Ramos (cell line): Measurements from ENCODE around the gene ATP11B.

Experiments used
- in situ Hi-C: fragments of 300-500 bp; cut with MboI; formaldehyde crosslinking; loops from one replicate; pipeline ENCODE4 v1.14.3; 2022; ENCODE audit warnings: low sequenced_read_pairs; ENCODE audit not compliant: unreplicated experiment

The ATP11B gene

DNA sequence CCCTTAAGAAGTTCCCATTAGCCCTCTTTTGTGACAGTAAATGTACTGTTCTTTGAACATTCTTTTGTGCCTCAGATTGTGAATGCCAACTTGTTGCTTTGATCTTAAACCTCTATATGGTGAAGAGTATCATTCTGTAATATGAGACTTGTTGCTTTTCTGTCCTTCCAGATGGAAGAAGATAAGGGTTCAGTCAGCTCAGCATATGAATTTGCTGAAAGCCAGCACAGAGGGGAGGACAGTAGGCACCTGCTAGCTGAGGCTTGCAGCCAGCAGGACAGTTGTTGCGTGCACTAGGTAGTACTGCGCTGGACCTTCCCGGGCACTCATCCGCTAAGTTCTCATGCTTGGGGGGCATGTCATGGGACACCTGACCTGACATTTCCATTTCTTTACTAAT lies 112.3 kb downstream of the ATP11B start:
- in situ Hi-C loops = no loop called here

DNA sequence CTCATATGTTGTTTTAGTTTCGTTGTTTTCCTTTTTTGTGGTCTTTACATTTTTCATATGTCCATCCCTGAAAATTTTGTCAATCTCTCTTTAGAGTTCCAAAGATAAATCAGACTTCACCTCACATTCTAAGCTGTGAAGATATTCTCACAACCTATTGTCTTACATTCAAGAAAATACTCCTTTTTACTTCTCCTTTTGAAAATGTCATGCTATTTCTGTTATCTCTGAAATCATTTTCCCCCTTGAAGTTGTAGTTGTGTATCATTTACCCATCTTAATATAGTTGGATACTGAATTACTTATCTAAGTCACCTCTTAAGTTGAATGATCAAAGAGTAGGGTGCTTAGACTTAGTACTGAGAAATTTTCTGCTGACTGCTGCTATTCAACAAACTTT lies 112.7 kb downstream of the ATP11B start:
- in situ Hi-C loops = no loop called here

DNA sequence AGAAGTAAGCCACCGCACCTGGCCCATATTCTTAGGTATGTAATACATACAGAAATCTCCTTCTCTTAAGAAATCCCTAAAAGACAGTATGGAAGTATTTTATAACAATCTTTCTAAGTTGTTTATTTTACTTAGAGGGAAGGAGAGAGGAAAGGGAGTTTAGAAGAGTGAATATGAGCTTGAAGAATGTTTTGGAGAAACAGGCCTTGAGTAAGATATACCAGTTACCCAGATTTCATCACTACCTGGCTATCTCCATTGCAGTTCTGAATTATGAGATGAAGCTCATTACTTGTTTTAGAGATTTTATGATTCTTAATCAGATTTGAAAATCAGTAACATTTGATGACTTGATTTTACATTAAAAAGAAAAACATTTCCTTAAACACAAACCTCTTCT lies 115.2 kb downstream of the ATP11B start:
- in situ Hi-C loops = no loop called here

DNA sequence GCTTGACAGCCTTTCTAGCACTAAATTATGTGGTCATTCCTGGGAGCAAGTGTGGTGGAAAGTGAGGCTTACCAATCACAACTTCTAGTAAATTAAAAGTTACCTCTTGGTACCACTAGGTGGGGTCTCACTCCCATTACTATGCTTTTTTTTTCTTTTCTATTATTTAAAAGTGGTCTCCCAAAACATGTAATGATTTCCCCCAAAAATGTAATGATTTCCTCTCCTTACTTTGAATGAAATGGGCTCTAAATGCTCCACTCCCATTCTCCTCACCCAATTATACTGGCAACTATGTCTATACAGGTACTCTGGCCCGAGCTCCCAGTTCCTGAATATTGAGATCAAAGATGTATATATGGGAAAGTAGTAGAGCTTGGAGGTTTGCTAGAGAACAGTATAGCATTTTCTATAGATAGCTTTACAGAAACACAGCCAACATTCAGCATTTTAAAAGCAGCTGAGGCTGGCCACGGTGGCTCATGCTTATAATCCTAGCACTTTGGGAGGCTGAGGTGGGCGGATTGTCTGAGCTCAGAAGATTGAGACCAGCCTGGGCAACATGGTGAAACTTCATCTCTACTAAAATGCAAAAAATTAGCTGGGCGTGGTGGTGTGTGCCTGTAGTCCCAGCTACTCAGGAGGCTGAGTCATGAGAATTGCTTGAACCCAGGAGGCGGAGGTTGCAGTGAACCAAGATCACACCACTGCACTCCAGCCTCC lies 116.2 kb downstream of the ATP11B start:
- in situ Hi-C loops = no loop called here

DNA sequence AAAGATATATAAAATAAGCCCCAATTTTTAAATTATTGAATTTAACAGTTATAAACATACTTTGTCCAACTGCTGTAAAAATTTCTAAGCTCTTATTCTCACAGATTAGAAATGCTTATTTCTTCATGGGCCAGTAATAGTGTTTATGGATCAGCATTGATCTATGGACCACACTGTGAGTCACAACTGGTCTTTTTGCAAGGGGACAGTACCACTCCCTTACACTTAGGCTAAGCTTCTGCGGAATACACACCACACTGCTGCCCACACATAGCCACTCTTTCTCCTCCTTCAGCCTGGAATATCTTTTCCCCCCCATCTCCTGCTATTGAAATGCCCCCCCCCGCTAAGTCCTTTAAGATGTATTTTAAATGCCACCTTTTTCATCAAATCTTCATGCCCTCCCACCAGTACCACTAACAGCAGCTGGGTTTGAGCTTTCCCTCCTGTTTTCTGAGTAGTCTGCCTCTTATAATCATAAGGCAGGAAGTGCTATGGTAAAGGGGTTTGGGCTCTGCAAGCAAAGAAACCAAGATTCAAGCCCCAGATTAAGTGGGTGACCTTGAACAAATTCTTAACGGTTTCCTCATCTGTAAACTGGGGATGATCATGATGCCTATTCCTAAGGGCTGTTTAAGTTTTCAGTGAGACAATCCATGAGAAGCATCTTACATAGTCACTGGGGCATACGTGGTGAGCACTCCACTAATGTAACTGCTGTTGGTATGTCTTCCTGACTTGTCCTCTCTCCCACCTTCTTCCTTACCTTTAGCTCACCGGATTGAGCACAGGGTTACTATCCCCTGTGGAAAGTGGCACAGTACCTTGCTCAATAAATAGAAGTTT lies 117.9 kb downstream of the ATP11B start:
- in situ Hi-C loops = no loop called here

DNA sequence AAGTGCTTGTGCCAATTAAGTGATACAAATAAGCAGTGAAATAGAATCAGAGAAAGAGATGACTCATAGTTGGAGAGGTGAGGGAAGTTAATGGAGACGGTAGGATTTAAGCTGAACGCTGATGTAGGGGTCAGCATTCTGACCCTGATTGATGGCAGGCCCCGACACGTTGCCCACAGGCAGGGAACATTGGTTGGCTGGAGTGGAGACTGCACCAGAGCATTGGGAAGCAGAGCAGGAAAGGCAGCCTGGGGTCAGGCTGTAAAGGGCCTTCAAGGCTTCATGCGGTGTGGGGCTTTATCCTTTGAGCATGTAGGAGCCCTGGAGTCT lies 118.4 kb downstream of the ATP11B start:
- in situ Hi-C loops = no loop called here

DNA sequence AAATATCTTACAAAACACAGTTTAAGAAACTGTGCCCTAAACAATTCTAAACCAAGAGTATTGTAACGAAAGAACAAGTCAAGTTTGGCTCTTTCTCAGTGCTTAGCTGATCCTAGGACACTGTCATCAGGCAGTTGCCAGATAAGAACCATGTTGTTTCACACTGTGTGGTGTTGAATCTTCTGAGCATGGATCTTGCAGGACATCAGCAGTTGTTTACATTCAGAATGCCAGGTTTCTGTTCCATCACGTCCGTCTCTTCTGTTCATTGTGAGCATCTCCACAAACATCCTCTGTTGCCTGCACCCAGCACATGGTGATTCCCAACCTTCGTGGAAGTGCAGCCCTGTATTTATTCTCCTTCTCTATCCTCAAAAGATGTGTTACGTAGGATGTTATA lies 119.2 kb downstream of the ATP11B start:
- in situ Hi-C loops = no loop called here

DNA sequence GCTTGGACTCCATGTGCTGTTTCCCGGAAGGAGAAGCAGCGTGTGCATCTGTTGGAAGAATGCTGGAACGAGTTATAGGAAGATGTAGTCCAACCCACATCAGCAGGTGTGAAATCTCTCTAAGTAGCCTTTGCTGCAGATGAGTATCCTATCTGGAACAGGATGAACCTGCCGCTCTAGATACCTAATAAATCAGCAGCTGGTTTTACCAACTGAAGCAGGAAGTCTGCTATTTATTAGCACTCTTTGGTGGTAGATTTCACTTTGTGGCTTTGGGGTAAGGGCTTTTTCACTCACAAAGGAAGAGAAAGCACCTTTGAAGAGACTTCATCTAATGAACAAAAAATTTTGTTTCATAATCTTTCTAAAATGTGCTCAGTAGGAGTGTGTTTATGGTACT lies 120.6 kb downstream of the ATP11B start:
- in situ Hi-C loops = no loop called here

DNA sequence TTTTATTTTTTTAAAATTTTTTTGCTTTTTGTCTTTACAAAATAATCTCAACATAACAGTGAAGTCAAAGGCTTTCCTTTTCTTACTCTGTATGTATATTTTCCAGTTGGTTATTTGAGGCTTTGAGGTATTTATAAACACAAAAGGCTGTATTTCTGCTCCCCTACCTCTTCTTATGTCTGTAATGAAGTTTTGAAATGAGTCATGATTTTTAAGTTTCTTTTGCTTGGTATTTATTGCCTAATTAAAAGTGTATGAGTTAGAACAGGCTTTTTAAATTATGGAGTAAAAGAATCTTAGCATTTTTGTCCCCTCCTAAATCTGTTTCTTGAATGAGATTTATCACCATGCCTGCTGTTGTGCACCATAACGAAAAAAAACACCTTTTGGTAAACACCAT lies 121.0 kb downstream of the ATP11B start:
- in situ Hi-C loops = no loop called here

DNA sequence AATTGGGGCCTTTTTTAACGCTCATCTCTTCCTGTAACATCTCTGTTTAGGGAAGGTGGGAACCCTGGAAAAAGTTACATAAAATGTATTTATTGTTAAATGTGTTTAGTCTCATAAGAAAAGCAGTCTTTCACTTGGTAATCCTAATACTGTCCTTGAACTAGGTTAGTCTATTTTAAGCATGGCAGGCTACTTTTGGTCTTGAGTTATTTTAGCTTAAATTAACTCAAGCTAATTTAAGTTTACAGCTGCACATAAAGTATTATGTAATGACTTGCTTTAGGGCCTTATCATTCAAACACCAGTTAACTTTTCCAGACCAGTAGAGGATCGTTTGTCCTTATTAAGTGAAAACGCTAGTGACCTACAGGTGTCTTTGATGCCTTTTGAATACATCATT lies 123.8 kb downstream of the ATP11B start:
- in situ Hi-C loops = no loop called here

DNA sequence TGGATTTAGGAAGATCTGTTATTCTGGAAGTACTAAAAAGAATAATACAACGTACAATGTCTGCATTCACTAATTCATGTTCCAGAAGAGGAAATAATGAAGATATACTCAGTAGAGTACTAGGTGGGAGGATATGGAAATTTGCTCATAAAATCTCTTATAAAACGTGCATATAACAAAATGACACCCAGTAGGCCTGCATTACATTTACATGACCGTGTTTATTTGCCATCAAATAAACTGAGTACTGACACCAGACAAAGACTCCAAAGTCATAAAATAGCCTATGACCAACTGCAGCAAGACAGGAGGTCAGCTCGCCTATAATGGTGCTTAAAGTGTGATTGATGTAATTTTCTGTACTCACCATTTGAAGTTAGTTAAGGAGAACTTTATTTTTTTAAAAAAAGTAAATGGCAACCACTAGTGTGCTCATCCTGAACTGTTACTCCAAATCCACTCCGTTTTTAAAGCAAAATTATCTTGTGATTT lies 126.6 kb downstream of the ATP11B start:
- in situ Hi-C loops = no loop called here

DNA sequence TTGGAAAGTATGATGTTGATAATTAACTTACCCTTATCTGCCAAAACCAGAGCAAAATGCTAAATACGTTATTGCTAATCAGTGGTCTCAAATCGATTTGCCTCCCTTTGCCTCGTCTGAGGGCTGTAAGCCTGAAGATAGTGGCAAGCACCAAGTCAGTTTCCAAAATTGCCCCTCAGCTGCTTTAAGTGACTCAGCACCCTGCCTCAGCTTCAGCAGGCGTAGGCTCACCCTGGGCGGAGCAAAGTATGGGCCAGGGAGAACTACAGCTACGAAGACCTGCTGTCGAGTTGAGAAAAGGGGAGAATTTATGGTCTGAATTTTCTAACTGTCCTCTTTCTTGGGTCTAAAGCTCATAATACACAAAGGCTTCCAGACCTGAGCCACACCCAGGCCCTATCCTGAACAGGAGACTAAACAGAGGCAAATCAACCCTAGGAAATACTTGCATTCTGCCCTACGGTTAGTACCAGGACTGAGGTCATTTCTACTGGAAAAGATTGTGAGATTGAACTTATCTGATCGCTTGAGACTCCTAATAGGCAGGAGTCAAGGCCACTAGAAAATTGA lies 127.3 kb downstream of the ATP11B start:
- in situ Hi-C loops = no loop called here

DNA sequence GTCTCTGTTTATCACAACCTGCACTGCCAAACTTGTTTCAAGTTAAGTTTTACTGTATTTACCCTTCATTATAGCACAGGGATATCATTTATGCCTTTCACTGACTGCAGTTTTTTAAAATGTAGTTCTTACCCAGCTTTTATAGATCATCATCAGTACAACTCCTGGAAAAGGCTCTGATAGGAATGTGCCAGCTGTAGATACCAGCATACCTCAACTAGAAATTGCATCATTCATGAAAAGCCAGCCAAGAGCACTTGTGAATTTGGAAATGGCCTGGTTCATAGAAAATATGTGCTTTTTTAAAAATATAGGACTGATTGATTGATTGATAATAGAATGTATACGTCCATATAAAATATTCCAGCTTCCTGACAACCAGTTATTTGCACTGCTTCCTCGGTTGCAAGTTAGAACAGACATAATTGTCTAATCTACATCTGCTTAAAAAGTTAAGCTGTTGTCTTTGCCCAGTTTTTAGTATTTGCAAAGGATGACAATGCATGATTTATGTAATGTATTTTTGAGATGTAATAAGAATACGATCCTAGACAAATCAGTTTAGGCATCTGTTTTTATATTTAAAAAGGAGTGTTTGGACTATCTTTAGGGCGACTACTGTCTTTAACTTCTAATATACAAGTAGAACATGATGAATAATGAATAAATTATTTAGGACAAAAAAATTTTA lies 128.5 kb downstream of the ATP11B start:
- in situ Hi-C loops = no loop called here

DNA sequence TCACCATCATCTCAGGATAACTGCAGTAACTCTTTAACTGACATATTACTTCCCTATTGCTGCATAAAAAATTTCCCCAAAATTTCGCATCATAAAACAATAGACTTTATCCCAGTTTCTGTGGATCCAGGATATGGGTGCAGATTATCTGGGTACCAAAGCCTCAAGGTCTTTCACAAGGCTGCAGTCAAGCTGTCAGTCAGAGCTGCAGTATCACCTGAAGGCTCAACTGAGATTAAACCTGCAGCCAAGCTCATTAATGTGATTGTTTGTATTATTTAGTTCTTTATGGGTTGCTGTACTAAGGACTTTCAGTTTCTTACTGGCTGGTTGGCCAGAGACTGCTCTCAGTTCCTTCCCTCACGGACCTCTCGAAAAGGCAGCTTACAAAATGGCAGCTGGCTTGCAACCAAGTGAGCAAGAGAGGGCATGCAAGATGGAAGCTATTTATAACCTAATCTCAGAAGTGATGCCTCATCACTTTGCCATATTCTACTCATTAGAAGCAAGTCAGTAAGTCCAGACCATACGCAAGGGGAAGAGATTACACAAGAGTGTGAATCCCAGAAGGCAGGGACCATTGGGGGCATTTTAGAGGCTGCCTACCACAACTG lies 132.1 kb downstream of the ATP11B start:
- in situ Hi-C loops = no loop called here

DNA sequence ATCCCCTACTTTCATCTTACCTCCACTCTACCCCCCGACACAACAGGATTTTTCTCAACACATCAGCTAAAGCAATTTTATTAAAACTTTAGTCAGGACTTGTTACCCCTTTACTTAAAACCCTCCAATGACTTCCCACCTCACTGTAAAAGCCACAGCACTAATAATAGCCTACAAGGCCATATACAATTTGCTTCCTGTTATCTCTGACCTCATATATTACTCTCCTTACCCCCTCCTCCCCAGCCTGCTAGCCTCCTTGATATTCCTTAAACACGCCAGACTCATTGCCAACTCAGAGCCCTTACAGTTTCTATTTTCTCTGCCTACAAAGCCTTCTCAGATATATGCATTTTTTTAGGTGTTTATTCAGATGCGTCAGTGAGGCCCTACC lies 132.6 kb downstream of the ATP11B start:
- in situ Hi-C loops = no loop called here

DNA sequence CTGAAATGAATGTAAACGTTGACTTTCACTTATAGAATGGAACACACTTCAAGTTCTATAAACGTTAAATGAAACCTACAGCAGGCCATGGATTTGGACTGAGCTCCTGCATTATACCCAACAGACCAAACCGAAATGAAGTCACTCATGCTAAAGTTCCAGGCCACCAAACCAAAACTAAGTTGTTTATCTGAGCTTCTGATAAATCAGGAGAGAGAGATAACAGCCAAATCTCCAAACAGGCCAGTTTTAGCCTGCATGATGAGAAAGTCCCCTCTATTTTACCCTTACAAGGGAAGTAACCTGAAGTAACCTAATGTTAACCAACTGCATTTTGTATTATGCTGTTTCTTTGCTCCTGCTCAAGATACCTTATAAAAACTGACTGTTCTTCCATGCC lies 142.5 kb downstream of the ATP11B start:
- in situ Hi-C loops = no loop called here

DNA sequence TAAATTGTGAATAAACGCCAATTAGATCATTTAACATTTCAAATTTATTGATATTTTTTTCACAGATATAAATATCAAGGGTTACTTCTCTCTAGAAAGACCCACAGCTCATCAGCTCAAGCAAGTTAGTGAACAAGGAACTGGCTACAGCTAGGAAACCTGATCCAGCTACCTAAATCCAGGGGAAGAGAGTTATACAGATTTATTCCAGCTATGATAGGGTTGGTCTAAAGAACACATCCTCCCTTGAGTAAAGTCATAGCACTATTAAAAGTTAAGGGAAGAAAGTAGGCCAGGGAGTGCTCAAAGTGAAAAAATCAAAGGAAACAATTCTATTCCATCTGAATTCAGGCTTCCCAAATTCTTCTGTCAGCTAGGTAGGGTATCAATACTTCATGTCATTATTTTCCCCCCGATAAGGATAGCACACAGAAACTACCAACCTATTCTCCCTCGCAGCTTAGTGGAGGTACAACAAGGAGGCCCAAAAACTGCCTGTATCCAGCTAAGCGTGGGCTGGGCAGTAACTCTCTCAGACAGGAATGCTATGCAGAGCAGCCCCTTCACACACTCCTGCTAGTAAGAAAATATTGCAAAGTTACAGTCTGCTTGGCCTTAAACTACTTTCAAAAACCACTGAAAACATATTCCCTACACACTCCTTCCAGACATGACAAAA lies 143.1 kb downstream of the ATP11B start:
- in situ Hi-C loops = no loop called here

DNA sequence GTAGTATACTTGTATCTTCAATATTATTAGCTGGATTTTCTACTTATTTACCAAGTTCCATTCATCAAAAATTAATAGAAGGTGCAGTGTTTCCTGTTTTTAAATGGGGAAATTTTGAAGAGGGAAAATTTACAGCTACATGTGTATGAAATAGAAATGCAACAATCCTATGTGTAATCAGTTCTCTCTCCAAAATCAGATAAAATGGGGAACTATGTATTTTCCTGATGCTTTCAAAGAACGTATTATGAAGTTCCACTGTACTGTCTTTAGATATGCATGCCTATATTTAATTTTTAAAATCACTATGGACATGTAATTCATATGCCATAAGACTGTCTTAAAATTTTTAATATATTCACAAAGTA lies 143.6 kb downstream of the ATP11B start:
- in situ Hi-C loops = no loop called here

DNA sequence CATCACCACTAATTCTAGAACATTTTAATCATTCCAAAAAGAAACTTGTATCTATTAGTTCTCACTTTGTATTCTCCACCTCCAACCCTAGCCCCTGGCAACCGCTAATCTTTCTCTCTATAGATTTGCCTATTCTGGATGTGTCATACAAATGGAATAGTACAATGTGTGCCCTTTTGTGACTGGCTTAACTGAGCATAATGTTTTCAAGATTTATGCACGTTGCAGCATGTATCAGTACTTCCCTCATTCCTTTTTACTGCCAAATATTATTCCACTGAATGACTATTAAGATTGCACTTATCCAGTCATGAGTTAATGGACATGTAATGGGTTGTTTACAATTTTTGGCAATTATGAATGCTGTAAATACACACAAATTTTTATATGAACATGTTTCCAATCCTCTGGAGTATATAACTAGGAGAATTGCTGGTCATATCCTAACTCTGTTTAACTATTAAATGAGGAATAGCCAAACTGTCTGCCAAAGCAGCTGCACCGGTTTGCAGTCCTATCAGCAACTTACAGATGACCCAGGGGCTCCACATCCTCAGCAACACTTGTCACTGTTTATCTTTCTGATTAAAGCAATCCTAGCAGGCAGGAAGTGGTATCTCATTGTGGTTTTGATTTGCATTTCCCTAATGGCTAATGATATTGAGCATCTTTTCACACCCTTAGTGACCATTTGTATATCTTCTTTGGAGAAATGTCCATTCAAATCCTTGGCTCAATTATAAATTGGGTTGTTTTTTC lies 144.2 kb downstream of the ATP11B start:
- in situ Hi-C loops = no loop called here
